Measurements from ENCODE around the gene FAM83C.
"Not testable (repeated sequence)": the region's sequence is repeated elsewhere in the genome, so short reads cannot be mapped to it uniquely, and the experiment has no call there.

FAM83C gene

GRCh38 chr20:35263532-35264341, 28.5 kb downstream of the FAM83C start:
- no peak for DNase-seq

- DNase-seq: peak; percentile 55
Measured at GRCh38 chr20:35262731-35263531, 29.3 kb downstream of the FAM83C start.

- not testable (repeated sequence) for DNase-seq
Measured at GRCh38 chr20:35262321-35262720, 29.9 kb downstream of the FAM83C start.

- no peak for DNase-seq
Measured at GRCh38 chr20:35260426-35260825, 31.8 kb downstream of the FAM83C start.

- DNase-seq: peak; percentile 19
Measured at GRCh38 chr20:35257175-35257909, 34.9 kb downstream of the FAM83C start.

GRCh38 chr20:35254448-35254999, 37.7 kb downstream of the FAM83C start:
- no peak for DNase-seq

GRCh38 chr20:35253010-35253409, 39.2 kb downstream of the FAM83C start:
- no peak for DNase-seq

- not testable (repeated sequence) for DNase-seq
Measured at GRCh38 chr20:35252598-35252997, 39.6 kb downstream of the FAM83C start.

GRCh38 chr20:35252037-35252461, 40.2 kb downstream of the FAM83C start:
- no peak for DNase-seq

- no peak for DNase-seq
Measured at GRCh38 chr20:35251613-35251940, 40.6 kb downstream of the FAM83C start.

GRCh38 chr20:35248641-35249475, 43.4 kb downstream of the FAM83C start:
- DNase-seq: peak; percentile 33

GRCh38 chr20:35246723-35247122, 45.5 kb downstream of the FAM83C start:
- no peak for DNase-seq

GRCh38 chr20:35243986-35244385, 48.2 kb downstream of the FAM83C start:
- DNase-seq: no peak

- DNase-seq: no peak
Measured at GRCh38 chr20:35243317-35243716, 48.9 kb downstream of the FAM83C start.

- no peak for DNase-seq
Measured at GRCh38 chr20:35240811-35241293, 51.4 kb downstream of the FAM83C start.

- no peak for DNase-seq
Measured at GRCh38 chr20:35240083-35240810, 52.0 kb downstream of the FAM83C start.

GRCh38 chr20:35238735-35239134, 53.5 kb downstream of the FAM83C start:
- DNase-seq: no peak

GRCh38 chr20:35238170-35238569, 54.1 kb downstream of the FAM83C start:
- DNase-seq: no peak

- no peak for DNase-seq
Measured at GRCh38 chr20:35237486-35237885, 54.7 kb downstream of the FAM83C start.

- no peak for DNase-seq
Measured at GRCh38 chr20:35235881-35236280, 56.3 kb downstream of the FAM83C start.
